Liver (tissue), 9 donors: Measurements from ENCODE around the gene CIZ1. TPM values are rescaled to one million over a fixed set of nuclear protein-coding genes. Genes with fewer than 3 reads are reported as not detected.

Experiments
- DNase-seq: peaks from one replicate; pipeline ENCODE4 v3.0.0-alpha.2; 2017; ENCODE audit warnings: low spot score
- H3K27ac ChIP-seq, 2 donors: one replicate each; pipeline ENCODE4 v1.7.0; 2013; ENCODE audit warnings: inconsistent platforms in 2 of 2, low read length in 2 of 2, control low read depth in 1 of 2, low read depth in 1 of 2, mild to moderate bottlenecking in 1 of 2
- H3K27me3 ChIP-seq, 4 donors: one replicate each; pipeline versions ENCODE4 v1.6.1 to v1.7.0; 2013; ENCODE audit warnings: low read length in 3 of 4, inconsistent platforms in 1 of 4, mild to moderate bottlenecking in 1 of 4, moderate library complexity in 1 of 4; ENCODE audit not compliant: control insufficient read depth in 4 of 4, insufficient read depth in 4 of 4
- H3K36me3 ChIP-seq, 4 donors: one replicate each; pipeline versions ENCODE4 v1.6.1 to v1.7.0; 2013; ENCODE audit warnings: low read length in 3 of 4, mild to moderate bottlenecking in 3 of 4, low read depth in 1 of 4, moderate library complexity in 1 of 4; ENCODE audit not compliant: control insufficient read depth in 4 of 4, insufficient read depth in 3 of 4
- H3K4me1 ChIP-seq, 4 donors: one replicate each; pipeline versions ENCODE4 v1.6.1 to v1.7.0; 2013; ENCODE audit warnings: low read length in 3 of 4, mild to moderate bottlenecking in 3 of 4, moderate library complexity in 1 of 4; ENCODE audit not compliant: control insufficient read depth in 4 of 4, insufficient read depth in 4 of 4
- H3K4me3 ChIP-seq, 3 donors: one replicate each; pipeline versions ENCODE4 v1.6.1 to v1.7.0; 2013; ENCODE audit warnings: low read length in 3 of 3, control low read depth in 1 of 3, low read depth in 1 of 3, mild to moderate bottlenecking in 1 of 3
- H3K9ac ChIP-seq, 2 donors: one replicate each; pipeline ENCODE4 v1.7.0; 2013; ENCODE audit warnings: low read length in 2 of 2, mild to moderate bottlenecking in 2 of 2, moderate library complexity in 2 of 2, control low read depth in 1 of 2, low read depth in 1 of 2
- H3K9me3 ChIP-seq, 4 donors: one replicate each; pipeline versions ENCODE4 v1.6.1 to v1.7.0; 2013; ENCODE audit warnings: low read length in 3 of 4; ENCODE audit not compliant: control insufficient read depth in 4 of 4
- EGR1 ChIP-seq, 2 donors: IDR thresholded peaks; 2 replicates each; pipeline ENCODE4 v1.6.1; 2016 to 2018; ENCODE audit warnings: antibody characterized with exemption in 2 of 2, low read depth in 2 of 2
- FOXA1 ChIP-seq: IDR thresholded peaks from 2 replicates; pipeline ENCODE4 v1.6.1; 2016; ENCODE audit warnings: antibody characterized with exemption
- FOXA2 ChIP-seq: IDR thresholded peaks from 2 replicates; pipeline ENCODE4 v1.6.1; 2016; ENCODE audit warnings: antibody characterized with exemption
- GABPA ChIP-seq, 2 donors: IDR thresholded peaks in 1 of 2; conservative IDR thresholded peaks in 1 of 2; 2 replicates each; pipeline ENCODE4 v1.6.1; 2016; ENCODE audit warnings: antibody characterized with exemption in 2 of 2, mild to moderate bottlenecking in 1 of 2, moderate library complexity in 1 of 2
- HNF4G ChIP-seq: IDR thresholded peaks from 2 replicates; pipeline ENCODE4 v1.6.1; 2016; ENCODE audit warnings: antibody characterized with exemption
- JUND ChIP-seq, 2 donors: IDR thresholded peaks; 2 replicates each; pipeline ENCODE4 v1.6.1; 2016; ENCODE audit warnings: antibody characterized with exemption in 2 of 2
- RAD21 ChIP-seq, 2 donors: IDR thresholded peaks; 2 replicates each; pipeline ENCODE4 v1.6.1; 2016; ENCODE audit warnings: antibody characterized with exemption in 2 of 2, mild to moderate bottlenecking in 2 of 2
- RXRA ChIP-seq, 2 donors: IDR thresholded peaks; 2 replicates each; pipeline ENCODE4 v1.6.1; 2017 to 2018; ENCODE audit warnings: antibody characterized with exemption in 2 of 2, mild to moderate bottlenecking in 1 of 2
- SP1 ChIP-seq: IDR thresholded peaks from 2 replicates; pipeline ENCODE4 v1.6.1; 2018; ENCODE audit warnings: antibody characterized with exemption, mild to moderate bottlenecking
- TAF1 ChIP-seq: conservative IDR thresholded peaks from 2 replicates; pipeline ENCODE4 v1.6.1; 2016; ENCODE audit warnings: antibody characterized with exemption, mild to moderate bottlenecking
- YY1 ChIP-seq: IDR thresholded peaks from 2 replicates; pipeline ENCODE4 v1.6.1; 2016; ENCODE audit warnings: antibody characterized with exemption, mild to moderate bottlenecking
- WGBS: extraction: QIAGEN DNeasy Blood & Tissue Kit; methylation state at CpG from one replicate; pipeline ENCODE4 v1.1.7; 2013; 5-methylcytosine and 5-hydroxymethylcytosine counted together
- polyA plus RNA-seq, 2 donors: library from polyadenylated mRNA; stranded (reverse) in 1 of 2; unstranded in 1 of 2; fragments of 200-250 nt in 1 of 2; fragments of >200 nt in 1 of 2; fragmentation: Nextera tagmentation in 1 of 2; extraction: Ambion mirVana in 1 of 2; gene quantifications; one replicate each; pipeline versions ENCODE4 v1.2.1 to v1.2.3, GENCODE V29; 2013 to 2015
- total RNA-seq, 2 donors: library from RNA; depleted of rRNA; stranded (reverse); fragments of >200 nt; gene quantifications; one replicate each; pipeline ENCODE4 v1.2.3, GENCODE V29; 2014
- TF ChIP-seq, protein P1 (sequence below): IDR thresholded peaks from 2 replicates; pipeline ENCODE4 v1.6.1; 2016; ENCODE audit warnings: antibody characterized with exemption, mild to moderate bottlenecking
- TF ChIP-seq, protein P2 (sequence below): IDR thresholded peaks from 2 replicates; pipeline ENCODE4 v1.6.1; 2016; ENCODE audit warnings: antibody characterized with exemption
- TF ChIP-seq, protein P3 (sequence below): IDR thresholded peaks from 2 replicates; pipeline ENCODE4 v1.6.1; 2016; ENCODE audit warnings: antibody characterized with exemption
- TF ChIP-seq, protein P4 (sequence below): fragments of 150-350 bp; IDR thresholded peaks from 2 replicates; pipeline ENCODE4 v1.5.1; 2017; ENCODE audit warnings: improper control_type of control experiment, low read depth, low read length; ENCODE audit not compliant: missing input control
- donor health status: healthy.
- donor health status: healthy.
- donor health status: healthy.
- donor health status: healthy.
- donor health status: healthy.

Gene CIZ1
- total and polyA plus RNA-seq, 4 donors: 12.5 to 15.5 (median 13.7) TPM

DNA sequence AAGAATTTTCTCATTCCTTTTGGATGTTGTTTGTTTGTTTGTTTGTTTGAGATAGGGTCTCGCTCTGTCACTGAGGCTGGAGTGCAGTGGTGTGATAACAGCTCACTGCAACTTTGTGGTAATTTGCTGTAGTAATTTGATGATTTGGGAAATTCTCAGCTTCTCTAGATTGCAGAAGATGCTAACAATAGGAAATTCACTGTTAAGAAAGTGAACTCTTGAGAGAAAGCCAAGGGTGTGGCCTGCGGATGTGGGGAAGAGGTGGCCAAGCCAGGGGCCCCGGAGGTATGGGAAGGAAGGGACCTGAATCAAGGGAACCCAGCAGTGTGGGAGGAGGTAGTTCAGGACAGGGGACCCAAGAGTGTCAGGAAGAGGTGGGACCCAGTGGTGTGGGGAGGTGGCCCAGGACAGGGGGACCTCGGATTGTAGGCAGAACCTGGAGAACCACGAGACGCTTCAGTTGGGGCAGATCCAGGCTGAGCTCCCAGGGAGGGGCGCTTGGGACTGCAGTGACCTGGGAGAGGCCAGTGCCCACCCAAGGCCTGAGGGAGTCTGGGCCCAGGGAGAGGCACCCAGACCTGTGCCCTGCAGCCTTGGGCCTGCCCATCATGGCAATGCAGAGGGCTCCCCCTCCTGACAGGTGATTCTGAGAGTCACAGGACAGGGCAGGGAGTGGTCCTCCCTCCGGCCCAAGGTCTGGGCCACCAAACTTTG is 47.7 kb downstream of the CIZ1 start:
- H3K4me1 ChIP-seq: peaks cover under 1 to 4% (median 2%) of the 10 kb centered on the region in 4 donors
- TF ChIP-seq JUND (IDR thresholded peaks at IDR 0.05) (no peak), SP1 (no peak), HNF4G (no peak), FOXA1 (no peak), EGR1 (IDR thresholded peaks at IDR 0.05; ENCODE audit: low read depth in 2 of 2) (no peak), YY1 (no peak), RXRA (IDR thresholded peaks at IDR 0.05) (no peak), FOXA2 (no peak)
- TF ChIP-seq, protein P1, sequence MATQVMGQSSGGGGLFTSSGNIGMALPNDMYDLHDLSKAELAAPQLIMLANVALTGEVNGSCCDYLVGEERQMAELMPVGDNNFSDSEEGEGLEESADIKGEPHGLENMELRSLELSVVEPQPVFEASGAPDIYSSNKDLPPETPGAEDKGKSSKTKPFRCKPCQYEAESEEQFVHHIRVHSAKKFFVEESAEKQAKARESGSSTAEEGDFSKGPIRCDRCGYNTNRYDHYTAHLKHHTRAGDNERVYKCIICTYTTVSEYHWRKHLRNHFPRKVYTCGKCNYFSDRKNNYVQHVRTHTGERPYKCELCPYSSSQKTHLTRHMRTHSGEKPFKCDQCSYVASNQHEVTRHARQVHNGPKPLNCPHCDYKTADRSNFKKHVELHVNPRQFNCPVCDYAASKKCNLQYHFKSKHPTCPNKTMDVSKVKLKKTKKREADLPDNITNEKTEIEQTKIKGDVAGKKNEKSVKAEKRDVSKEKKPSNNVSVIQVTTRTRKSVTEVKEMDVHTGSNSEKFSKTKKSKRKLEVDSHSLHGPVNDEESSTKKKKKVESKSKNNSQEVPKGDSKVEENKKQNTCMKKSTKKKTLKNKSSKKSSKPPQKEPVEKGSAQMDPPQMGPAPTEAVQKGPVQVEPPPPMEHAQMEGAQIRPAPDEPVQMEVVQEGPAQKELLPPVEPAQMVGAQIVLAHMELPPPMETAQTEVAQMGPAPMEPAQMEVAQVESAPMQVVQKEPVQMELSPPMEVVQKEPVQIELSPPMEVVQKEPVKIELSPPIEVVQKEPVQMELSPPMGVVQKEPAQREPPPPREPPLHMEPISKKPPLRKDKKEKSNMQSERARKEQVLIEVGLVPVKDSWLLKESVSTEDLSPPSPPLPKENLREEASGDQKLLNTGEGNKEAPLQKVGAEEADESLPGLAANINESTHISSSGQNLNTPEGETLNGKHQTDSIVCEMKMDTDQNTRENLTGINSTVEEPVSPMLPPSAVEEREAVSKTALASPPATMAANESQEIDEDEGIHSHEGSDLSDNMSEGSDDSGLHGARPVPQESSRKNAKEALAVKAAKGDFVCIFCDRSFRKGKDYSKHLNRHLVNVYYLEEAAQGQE: no peak
- TF ChIP-seq, protein P2, sequence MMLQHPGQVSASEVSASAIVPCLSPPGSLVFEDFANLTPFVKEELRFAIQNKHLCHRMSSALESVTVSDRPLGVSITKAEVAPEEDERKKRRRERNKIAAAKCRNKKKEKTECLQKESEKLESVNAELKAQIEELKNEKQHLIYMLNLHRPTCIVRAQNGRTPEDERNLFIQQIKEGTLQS: no peak
- no peaks in the 10 kb centered on the region for H3K27me3 ChIP-seq
- H3K9ac ChIP-seq: no peak overlapping the region
- no peaks in the 10 kb centered on the region for H3K36me3 ChIP-seq
- whole genome bisulfite sequencing: 86% methylated on average over 8 of the region's 8 CpGs
- H3K27ac ChIP-seq: no peak overlapping the region
- H3K4me3 ChIP-seq: no peak overlapping the region
- DNase-seq: no peak
- H3K9me3 ChIP-seq: no peaks in the 10 kb centered on the region

DNA sequence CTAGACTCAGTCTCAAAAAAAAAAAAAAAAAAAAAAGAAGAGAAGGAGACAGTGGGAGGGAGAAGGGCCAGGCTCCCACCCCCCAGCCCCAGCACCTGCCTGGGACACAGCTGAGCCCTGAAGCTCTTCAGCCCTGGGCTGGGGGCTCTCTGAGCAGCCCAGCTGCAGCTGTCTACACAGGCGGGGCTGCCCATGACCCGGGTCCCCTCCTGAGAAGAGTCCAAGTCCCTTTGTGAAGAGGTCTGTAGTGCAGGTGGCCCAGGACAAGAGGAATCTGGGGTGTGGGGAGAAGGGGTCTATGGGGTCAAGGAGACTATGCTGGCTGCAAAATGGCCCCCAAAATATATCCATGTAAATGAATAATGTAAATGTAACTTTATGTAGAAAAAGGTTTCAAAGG is 48.8 kb downstream of the CIZ1 start:
- Histone ChIP-seq H3K36me3 (no peaks in the 10 kb centered on the region), H3K4me3 (no peak overlapping the region), H3K9me3 (no peaks in the 10 kb centered on the region), H3K4me1 (no peaks in the 10 kb centered on the region), H3K9ac (no peak overlapping the region), H3K27me3 (no peaks in the 10 kb centered on the region), H3K27ac (no peak overlapping the region)
- whole genome bisulfite sequencing: 90% methylated on average over 2 of the region's 2 CpGs
- TF ChIP-seq, protein P3, sequence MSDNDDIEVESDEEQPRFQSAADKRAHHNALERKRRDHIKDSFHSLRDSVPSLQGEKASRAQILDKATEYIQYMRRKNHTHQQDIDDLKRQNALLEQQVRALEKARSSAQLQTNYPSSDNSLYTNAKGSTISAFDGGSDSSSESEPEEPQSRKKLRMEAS: no peak
- TF ChIP-seq RAD21 (IDR thresholded peaks at IDR 0.05) (no peak), RXRA (IDR thresholded peaks at IDR 0.05) (no peak), EGR1 (IDR thresholded peaks at IDR 0.05; ENCODE audit: low read depth in 2 of 2) (no peak), JUND (IDR thresholded peaks at IDR 0.05) (no peak), GABPA (IDR thresholded peaks at IDR 0.05 in 1 of 2, conservative IDR thresholded peaks at IDR 0.05 in 1 of 2) (no peak), TAF1 (no peak), FOXA1 (no peak), FOXA2 (no peak), YY1 (no peak), HNF4G (no peak), SP1 (no peak)
- TF ChIP-seq, protein P4, sequence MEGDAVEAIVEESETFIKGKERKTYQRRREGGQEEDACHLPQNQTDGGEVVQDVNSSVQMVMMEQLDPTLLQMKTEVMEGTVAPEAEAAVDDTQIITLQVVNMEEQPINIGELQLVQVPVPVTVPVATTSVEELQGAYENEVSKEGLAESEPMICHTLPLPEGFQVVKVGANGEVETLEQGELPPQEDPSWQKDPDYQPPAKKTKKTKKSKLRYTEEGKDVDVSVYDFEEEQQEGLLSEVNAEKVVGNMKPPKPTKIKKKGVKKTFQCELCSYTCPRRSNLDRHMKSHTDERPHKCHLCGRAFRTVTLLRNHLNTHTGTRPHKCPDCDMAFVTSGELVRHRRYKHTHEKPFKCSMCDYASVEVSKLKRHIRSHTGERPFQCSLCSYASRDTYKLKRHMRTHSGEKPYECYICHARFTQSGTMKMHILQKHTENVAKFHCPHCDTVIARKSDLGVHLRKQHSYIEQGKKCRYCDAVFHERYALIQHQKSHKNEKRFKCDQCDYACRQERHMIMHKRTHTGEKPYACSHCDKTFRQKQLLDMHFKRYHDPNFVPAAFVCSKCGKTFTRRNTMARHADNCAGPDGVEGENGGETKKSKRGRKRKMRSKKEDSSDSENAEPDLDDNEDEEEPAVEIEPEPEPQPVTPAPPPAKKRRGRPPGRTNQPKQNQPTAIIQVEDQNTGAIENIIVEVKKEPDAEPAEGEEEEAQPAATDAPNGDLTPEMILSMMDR: no peak
- DNase-seq: no peak
